Motor neuron (in vitro differentiated cells): ENCODE results near the gene USP44. TPM values are rescaled to one million over a fixed set of nuclear protein-coding genes. Genes with fewer than 3 reads are reported as not detected.
A peak's percentile ranks its signal among the peaks of the same experiment; 100 is the strongest.
"Not testable (repeated sequence)": the region's sequence is repeated elsewhere in the genome, so short reads cannot be mapped to it uniquely, and the experiment has no call there.

ENCODE experiments used
- ATAC-seq, 8 experiments: fragments of 200-7000 bp; cut with Tn5 transposase; replicated peaks in 6 of 8; 2 replicates each; pipeline ENCODE4 v1.8.0; 2021; ENCODE audit warnings: mild to moderate bottlenecking in 8 of 8, moderate library complexity in 8 of 8
- H3K27ac ChIP-seq, 2 donors: fragments of 250-450 bp; sonication (Bioruptor Pico); 2 replicates each; pipeline ENCODE4 v1.9.0; 2021; ENCODE audit warnings: antibody characterized with exemption in 2 of 2, mild to moderate bottlenecking in 2 of 2, moderate library complexity in 1 of 2
- H3K4me1 ChIP-seq, 2 donors: fragments of 250-450 bp; sonication (Bioruptor Pico); replicated peaks in 1 of 2; 2 replicates each; pipeline ENCODE4 v1.6.1; 2021; ENCODE audit warnings: antibody characterized with exemption in 2 of 2, mild to moderate bottlenecking in 2 of 2, moderate library complexity in 1 of 2
- H3K4me3 ChIP-seq, 5 donors: fragments of 250-450 bp; sonication (Bioruptor Pico); 2 replicates each; pipeline ENCODE4 v1.9.0; 2021; ENCODE audit warnings: antibody characterized with exemption in 5 of 5, mild to moderate bottlenecking in 5 of 5, moderate library complexity in 4 of 5
- WGBS, 10 experiments: fragments of 450-650 bp; shearing (Covaris generic); methylation state at CpG; one replicate each; pipeline ENCODE4 v1.0.0; 2022; 5-methylcytosine and 5-hydroxymethylcytosine counted together
- in situ Hi-C, 9 experiments: fragments of 400-800 bp; cut with MboI; loops; one replicate each; pipeline ENCODE4 v1.15.0; 2021; ENCODE audit warnings: low sequenced_read_pairs in 9 of 9, low pct_unique_long_range_greater_than_20kb in 2 of 9; ENCODE audit not compliant: unreplicated experiment in 9 of 9
- total RNA-seq, 8 experiments: library from RNA; unstranded; fragments of 300-600 nt; gene quantifications; 2 replicates each; pipeline versions ENCODE4 v1.2.3 to v1.2.4, GENCODE V29; 2022

The USP44 gene
- total RNA-seq, 8 experiments from 2014 or later, result 0.76 to 15.7 (median 10.8) TPM

- no peak for ATAC-seq
- WGBS, 10 experiments, result 92 to 100% (median 100%) methylated on average over 1 to 4 of the region's 4 CpGs; no CpG with 5 or more reads in 3 of the 10 experiments
These were observed 54.2 kb downstream of the USP44 start for GRCh38 chr12:95497031-95497430.

GRCh38 chr12:95495433-95495832 is 55.8 kb downstream of the USP44 start:
- in situ Hi-C loops, result no loop called here
- no peak for ATAC-seq
- Histone ChIP-seq H3K4me1 (no peaks in the 10 kb centered on the region), H3K27ac (no peak overlapping the region), H3K4me3 (no peak overlapping the region)
- 85 to 100% (median 100%) methylated on average over 1 of the region's 1 CpG; no CpG with 5 or more reads in 1 of the 10 experiments for WGBS, 10 experiments

More at GRCh38 chr12:95497031-95497430, 54.2 kb downstream of the USP44 start:
- no peak overlapping the region for H3K27ac ChIP-seq
- no peak overlapping the region for H3K4me3 ChIP-seq
- H3K4me1 ChIP-seq, result no peaks in the 10 kb centered on the region
- in situ Hi-C loops, result no loop called here

GRCh38 chr12:95494888-95495287 is 56.4 kb downstream of the USP44 start:
- in situ Hi-C loops, result no loop called here
- no peak for ATAC-seq

GRCh38 chr12:95492462-95492861 is 58.8 kb downstream of the USP44 start:
- no peak for ATAC-seq
- H3K4me3 ChIP-seq, result no peak overlapping the region
- WGBS, 10 experiments, result 90 to 100% (median 97%) methylated on average over 1 to 2 of the region's 2 CpGs
- no peaks in the 10 kb centered on the region for H3K4me1 ChIP-seq
- in situ Hi-C loops, result no loop called here
- no peak overlapping the region for H3K27ac ChIP-seq

More at GRCh38 chr12:95494888-95495287, 56.4 kb downstream of the USP44 start:
- H3K27ac ChIP-seq, result no peak overlapping the region
- 80 to 100% (median 100%) methylated on average over 1 to 2 of the region's 2 CpGs; no CpG with 5 or more reads in 2 of the 10 experiments for WGBS, 10 experiments
- H3K4me3 ChIP-seq, result no peak overlapping the region
- no peaks in the 10 kb centered on the region for H3K4me1 ChIP-seq

GRCh38 chr12:95487024-95487423 is 64.3 kb downstream of the USP44 start:
- no peak overlapping the region for H3K4me3 ChIP-seq
- 63 to 100% (median 83%) methylated on average over 1 to 2 of the region's 2 CpGs; no CpG with 5 or more reads in 1 of the 10 experiments for WGBS, 10 experiments
- in situ Hi-C loops, result no loop called here
- H3K27ac ChIP-seq, result no peak overlapping the region
- ATAC-seq, result no peak
- H3K4me1 ChIP-seq, result no peaks in the 10 kb centered on the region

- Histone ChIP-seq H3K4me3 (no peak overlapping the region), H3K4me1 (no peaks in the 10 kb centered on the region), H3K27ac (no peak overlapping the region)
- no peak for ATAC-seq
- in situ Hi-C loops, result no loop called here
These were observed 66.8 kb downstream of the USP44 start for GRCh38 chr12:95484524-95484923.

- H3K4me3 ChIP-seq, H3K27ac ChIP-seq, H3K4me1 ChIP-seq, in situ Hi-C loops, ATAC-seq: not testable (repeated sequence)
- WGBS, 10 experiments, result 88 to 100% (median 92%) methylated on average over 2 to 6 of the region's 6 CpGs; no CpG with 5 or more reads in 1 of the 10 experiments
These were observed 68.7 kb downstream of the USP44 start for GRCh38 chr12:95482564-95482963.

- ATAC-seq, result no peak
- H3K4me1 ChIP-seq, result no peaks in the 10 kb centered on the region
- 77 to 100% (median 100%) methylated on average over 2 to 6 of the region's 7 CpGs; no CpG with 5 or more reads in 4 of the 10 experiments for WGBS, 10 experiments
- in situ Hi-C loops, result no loop called here
- no peak overlapping the region for H3K27ac ChIP-seq
- no peak overlapping the region for H3K4me3 ChIP-seq
These were observed 69.4 kb downstream of the USP44 start for GRCh38 chr12:95481888-95482287.

GRCh38 chr12:95481072-95481471 is 70.2 kb downstream of the USP44 start:
- in situ Hi-C loops, result no loop called here
- no peak for ATAC-seq
- no peak overlapping the region for H3K4me3 ChIP-seq
- WGBS, 10 experiments, result 90 to 100% (median 95%) methylated on average over 1 to 3 of the region's 3 CpGs; no CpG with 5 or more reads in 5 of the 10 experiments
- H3K27ac ChIP-seq, result no peak overlapping the region
- H3K4me1 ChIP-seq, result no peaks in the 10 kb centered on the region

GRCh38 chr12:95480230-95480629 is 71.0 kb downstream of the USP44 start:
- Histone ChIP-seq H3K27ac (no peak overlapping the region), H3K4me1 (peaks cover 0 to 7% of the 10 kb centered on the region in 2 donors), H3K4me3 (no peak overlapping the region)
- ATAC-seq, result peak in 3 of 8 experiments; percentile 25 to 84 (median 51)
- in situ Hi-C loops, result no loop called here
- 59 to 100% (median 80%) methylated on average over 1 to 2 of the region's 2 CpGs; no CpG with 5 or more reads in 1 of the 10 experiments for WGBS, 10 experiments

- no peak for ATAC-seq
- 0% methylated on average over 2 to 9 of the region's 16 CpGs; no CpG with 5 or more reads in 5 of the 10 experiments for WGBS, 10 experiments
These were observed 76.7 kb downstream of the USP44 start for GRCh38 chr12:95474660-95474958.

GRCh38 chr12:95473884-95474659 is 77.2 kb downstream of the USP44 start, which contains the start of gene METAP2:
Gene METAP2 (plus strand): TSS chr12:95474152. CDS start chr12:95474180, 28 bp downstream.
- peak within 1 kb of the TSS; percentile 87 to 93 for H3K27ac ChIP-seq
- peak within 1 kb of the TSS; percentile 71 to 87 (median 83) for H3K4me3 ChIP-seq
- peaks cover 0 to 11% of the 10 kb centered on the region in 2 donors for H3K4me1 ChIP-seq
- in situ Hi-C loops, result no loop called here
- 0 to 4% (median 0%) methylated on average over 1 to 21 of the region's 49 CpGs; no CpG with 5 or more reads in 1 of the 10 experiments for WGBS, 10 experiments
- ATAC-seq, result peak; percentile 96 to 99 (median 99)

More at GRCh38 chr12:95474660-95474958, 76.7 kb downstream of the USP44 start:
- Histone ChIP-seq H3K4me3 (peak overlapping the region; percentile 71 to 87 (median 83)), H3K4me1 (peaks cover 0 to 11% of the 10 kb centered on the region in 2 donors), H3K27ac (peak overlapping the region; percentile 87 to 93)
- in situ Hi-C loops, result no loop called here

- Histone ChIP-seq H3K4me1 (peaks cover 0 to 11% of the 10 kb centered on the region in 2 donors), H3K4me3 (peak overlapping the region; percentile 71 to 87 (median 83)), H3K27ac (peak overlapping the region; percentile 87 to 93)
- peak; percentile 34 to 55 (median 44) for ATAC-seq
- in situ Hi-C loops, result no loop called here
- WGBS, 10 experiments, result 0 to 7% (median 0%) methylated on average over 1 to 13 of the region's 23 CpGs; no CpG with 5 or more reads in 2 of the 10 experiments
These were observed 77.9 kb downstream of the USP44 start for GRCh38 chr12:95473231-95473883.
